AG10803 (cell line): ENCODE data around the gene UTP4.

Source experiments
- DNase-seq: peaks from one replicate; pipeline ENCODE4 v3.0.0; 2010; ENCODE audit warnings: low read depth
- H3K4me3 ChIP-seq: 2 replicates; pipeline ENCODE4 v1.5.1; 2011; ENCODE audit warnings: mild to moderate bottlenecking, low read length, control low read depth
- CTCF ChIP-seq: conservative IDR thresholded peaks from 2 replicates; pipeline ENCODE4 v1.5.1; 2011; ENCODE audit warnings: mild to moderate bottlenecking, low read length, control low read depth, inconsistent platforms

Gene UTP4

GRCh38 chr16:69197573-69197972 is 65.1 kb downstream of the UTP4 start:
- no peak overlapping the region for H3K4me3 ChIP-seq
- TF ChIP-seq CTCF = no peak
- DNase-seq = no peak

GRCh38 chr16:69199382-69199781 is 66.9 kb downstream of the UTP4 start:
- peak; percentile 61 for DNase-seq
- no peak for TF ChIP-seq CTCF
- no peak overlapping the region for H3K4me3 ChIP-seq

GRCh38 chr16:69201291-69201690 is 68.8 kb downstream of the UTP4 start:
- no peak for TF ChIP-seq CTCF
- no peak for DNase-seq
- no peak overlapping the region for H3K4me3 ChIP-seq

- no peak for DNase-seq
- no peak overlapping the region for H3K4me3 ChIP-seq
- no peak for TF ChIP-seq CTCF
Observed at GRCh38 chr16:69201787-69202186, 69.3 kb downstream of the UTP4 start.

GRCh38 chr16:69204172-69204571 is 71.7 kb downstream of the UTP4 start:
- no peak overlapping the region for H3K4me3 ChIP-seq
- no peak for TF ChIP-seq CTCF
- no peak for DNase-seq

GRCh38 chr16:69209735-69210134 is 77.3 kb downstream of the UTP4 start:
- TF ChIP-seq CTCF = no peak
- no peak overlapping the region for H3K4me3 ChIP-seq
- no peak for DNase-seq

- H3K4me3 ChIP-seq = no peak overlapping the region
- peak; percentile 12 for DNase-seq
- TF ChIP-seq CTCF = no peak
Observed at GRCh38 chr16:69217433-69217832, 85.0 kb downstream of the UTP4 start.
